SK-N-SH (cell line): Measurements from ENCODE around the gene ATP5PB. TPM values are rescaled to one million over a fixed set of nuclear protein-coding genes. Genes with fewer than 3 reads are reported as not detected.

Experiments
- CTCF ChIA-PET: fragments of 300-600, 350-600 bp; formaldehyde crosslinking; extraction: SDS; loops from one replicate; lab custom pipeline; 2021; lab: Yijun Ruan, JAX
- POLR2A ChIA-PET: fragments of 350-600 bp; sonication (Branson Sonifier 250); formaldehyde crosslinking; extraction: SDS; loops from one replicate; lab custom pipeline; 2020; ENCODE audit warnings: antibody characterized with exemption, inconsistent platforms; lab: Yijun Ruan, JAX
- DNase-seq: peaks from one replicate; pipeline ENCODE4 v3.0.0; 2012
- H2AFZ ChIP-seq: fragments of 200-600 bp; sonication (generic); 2 replicates; pipeline ENCODE4 v1.8.1; 2016; ENCODE audit warnings: antibody characterized with exemption, mild to moderate bottlenecking, low read depth
- H3F3A ChIP-seq: fragments of 200-600 bp; sonication (generic); replicated peaks from 2 replicates; pipeline ENCODE3; 2016; ENCODE audit warnings: antibody characterized with exemption, mild to moderate bottlenecking; ENCODE audit not compliant: insufficient read depth
- H3K27ac ChIP-seq, 2 experiments: fragments of 200-500 bp in 1 of 2; fragments of 200-600 bp in 1 of 2; sonication (Bioruptor generic) in 1 of 2; sonication (generic), shearing (Covaris generic) in 1 of 2; 2 replicates each; pipeline versions ENCODE4 v1.5.1 to v1.6.1; 2014 to 2016; ENCODE audit warnings: low read depth in 2 of 2, inconsistent platforms in 1 of 2, low read length in 1 of 2, mild to moderate bottlenecking in 1 of 2, mixed read lengths in 1 of 2
- H3K27me3 ChIP-seq: fragments of 200-600 bp; sonication (generic), shearing (Covaris generic); 2 replicates; pipeline ENCODE4 v1.6.1; 2016; ENCODE audit warnings: mixed run types; ENCODE audit not compliant: insufficient read depth
- H3K36me3 ChIP-seq, 2 experiments: fragments of 200-500 bp in 1 of 2; fragments of 200-600 bp in 1 of 2; sonication (Bioruptor generic) in 1 of 2; sonication (generic) in 1 of 2; replicated peaks in 1 of 2; 2 replicates each; pipeline versions ENCODE3 to v1.5.1; 2014 to 2016; ENCODE audit warnings: low read length in 1 of 2, mild to moderate bottlenecking in 1 of 2; ENCODE audit not compliant: insufficient read depth in 2 of 2, control insufficient read depth in 1 of 2
- H3K4me1 ChIP-seq, 2 experiments: fragments of 200-500 bp in 1 of 2; fragments of 200-600 bp in 1 of 2; sonication (Bioruptor generic) in 1 of 2; sonication (generic), shearing (Covaris generic) in 1 of 2; 2 replicates each; pipeline versions ENCODE4 v1.5.1 to v1.6.1; 2014 to 2016; ENCODE audit warnings: low read depth in 1 of 2, low read length in 1 of 2, mixed run types in 1 of 2; ENCODE audit not compliant: insufficient read depth in 2 of 2, control insufficient read depth in 1 of 2
- H3K4me2 ChIP-seq: fragments of 200-600 bp; sonication (generic), shearing (Covaris generic); 2 replicates; pipeline ENCODE4 v1.6.1; 2017; ENCODE audit warnings: mixed run types
- H3K4me3 ChIP-seq, 2 experiments: fragments of 200-500 bp in 1 of 2; fragments of 200-600 bp in 1 of 2; sonication (Bioruptor generic) in 1 of 2; sonication (generic), shearing (Covaris generic) in 1 of 2; 2 replicates each; pipeline versions ENCODE4 v1.5.1 to v1.8.1; 2014 to 2016; ENCODE audit warnings: low read depth in 2 of 2, inconsistent platforms in 1 of 2, low read length in 1 of 2, mild to moderate bottlenecking in 1 of 2, mixed read lengths in 1 of 2, moderate library complexity in 1 of 2
- H3K79me2 ChIP-seq: fragments of 200-600 bp; sonication (generic); 2 replicates; pipeline ENCODE4 v1.8.1; 2017; ENCODE audit warnings: mild to moderate bottlenecking; ENCODE audit not compliant: insufficient read depth
- H3K9ac ChIP-seq: fragments of 200-600 bp; sonication (generic); 2 replicates; pipeline ENCODE4 v1.6.1; 2017; ENCODE audit warnings: mixed run types
- H3K9me2 ChIP-seq: fragments of 200-600 bp; sonication (generic); 2 replicates; pipeline ENCODE4 v1.6.1; 2017; ENCODE audit warnings: mixed run types
- H3K9me3 ChIP-seq: fragments of 200-600 bp; sonication (generic); 2 replicates; pipeline ENCODE4 v1.6.1; 2017; ENCODE audit warnings: mixed run types, mild to moderate bottlenecking, moderate library complexity
- H4K20me1 ChIP-seq: fragments of 200-600 bp; sonication (generic); 2 replicates; pipeline ENCODE4 v1.6.1; 2017; ENCODE audit warnings: mild to moderate bottlenecking, mixed run types; ENCODE audit not compliant: insufficient read depth
- CHD2 ChIP-seq: fragments of 150-350 bp; IDR thresholded peaks from 2 replicates; pipeline ENCODE4 v1.6.1; 2018; ENCODE audit warnings: low read length; ENCODE audit not compliant: partially characterized antibody
- EP300 ChIP-seq, 2 experiments: IDR thresholded peaks; 2 replicates each; pipeline versions ENCODE4 v1.4.0 to v1.6.1; 2012; ENCODE audit warnings: borderline replicate concordance in 1 of 2, low read depth in 1 of 2, low read length in 1 of 2
- EZH2phosphoT487 ChIP-seq: fragments of 200-600 bp; sonication (generic); IDR thresholded peaks from 2 replicates; pipeline ENCODE4 v1.6.1; 2017; ENCODE audit warnings: low read depth, mixed run types, mild to moderate bottlenecking, antibody characterized with exemption, moderate library complexity, borderline replicate concordance
- FOSL2 ChIP-seq: IDR thresholded peaks from 2 replicates; pipeline ENCODE4 v1.4.0; 2012; ENCODE audit warnings: low read depth, mild to moderate bottlenecking, moderate library complexity, borderline replicate concordance
- NFIC ChIP-seq: IDR thresholded peaks from 2 replicates; pipeline ENCODE4 v1.4.0; 2012; ENCODE audit warnings: borderline replicate concordance
- POLR2AphosphoS5 ChIP-seq: IDR thresholded peaks from 2 replicates; pipeline ENCODE4 v1.6.1; 2012; ENCODE audit warnings: low read depth, low read length
- RXRA ChIP-seq: IDR thresholded peaks from 2 replicates; pipeline ENCODE4 v1.4.0; 2012; ENCODE audit warnings: low read depth, mild to moderate bottlenecking, borderline replicate concordance
- SIN3A ChIP-seq: IDR thresholded peaks from 2 replicates; pipeline ENCODE4 v1.6.1; 2012; ENCODE audit warnings: low read depth, mild to moderate bottlenecking, low read length, moderate library complexity, borderline replicate concordance
- SMC3 ChIP-seq: IDR thresholded peaks from 2 replicates; pipeline ENCODE4 v1.6.1; 2012; ENCODE audit warnings: low read depth, low read length, improper control_type of control experiment
- TEAD4 ChIP-seq: IDR thresholded peaks from 2 replicates; pipeline ENCODE4 v1.4.0; 2012; ENCODE audit warnings: mild to moderate bottlenecking, borderline replicate concordance; ENCODE audit not compliant: insufficient read depth
- YY1 ChIP-seq: IDR thresholded peaks from 2 replicates; pipeline ENCODE4 v1.4.0; 2012; ENCODE audit warnings: low read depth, mild to moderate bottlenecking
- WGBS: methylation state at CpG from one replicate; pipeline ENCODE4 v1.1.6; 2017; ENCODE audit warnings: low lambda C conversion rate; 5-methylcytosine and 5-hydroxymethylcytosine counted together
- polyA plus RNA-seq, 3 experiments: library from polyadenylated mRNA; depleted of rRNA; stranded (reverse); fragments of >200 nt; gene quantifications; 2 replicates each; pipeline ENCODE4 v1.2.3, GENCODE V29; 2012
- TF ChIP-seq, protein P1 (sequence below): fragments of 200-600 bp; sonication (generic); IDR thresholded peaks from 2 replicates; pipeline ENCODE4 v1.6.1; 2017; ENCODE audit warnings: antibody characterized with exemption, mild to moderate bottlenecking, moderate library complexity
- TF ChIP-seq, protein P2 (sequence below): IDR thresholded peaks from 2 replicates; pipeline ENCODE4; 2012
- TF ChIP-seq, protein P3 (sequence below): fragments of 150-350 bp; IDR thresholded peaks from 2 replicates; pipeline ENCODE4 v1.6.1; 2017; ENCODE audit warnings: antibody characterized with exemption, low read length, low read depth, borderline replicate concordance
- TF ChIP-seq, protein P4 (sequence below): IDR thresholded peaks from 2 replicates; pipeline ENCODE4 v1.4.0; 2012; ENCODE audit warnings: low read depth

The ATP5PB gene
- polyA plus RNA-seq, 1 of the 3 experiments (the other 2 are of a cell fraction), result 177 TPM

DNA sequence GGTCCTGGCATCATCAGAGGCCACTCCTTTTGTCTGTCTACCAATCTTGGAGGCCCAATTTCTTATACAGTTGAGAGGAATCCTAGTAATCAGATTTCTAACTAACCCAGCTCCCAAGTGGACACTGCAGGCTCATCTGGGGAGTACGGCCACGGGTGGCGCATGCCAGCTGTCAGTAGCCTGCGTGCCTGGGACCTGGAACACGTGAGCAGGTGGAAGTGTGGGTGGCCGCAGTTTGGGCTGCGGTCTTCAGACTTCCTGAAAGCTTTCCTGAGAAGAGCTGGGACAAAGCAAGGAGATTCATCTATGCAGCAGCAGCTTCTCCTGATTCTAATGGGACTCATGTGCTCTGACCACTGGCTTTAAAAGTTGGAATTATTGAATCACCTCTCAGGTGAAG, 41.8 kb downstream of the ATP5PB start:
- H3F3A ChIP-seq, result no peaks in the 10 kb centered on the region
- no peak overlapping the region for H3K27ac ChIP-seq
- WGBS, result 53% methylated on average over 5 of the region's 7 CpGs
- no peak overlapping the region for H3K4me2 ChIP-seq
- no peaks in the 10 kb centered on the region for H3K27me3 ChIP-seq
- H3K9ac ChIP-seq, result no peak overlapping the region
- H3K9me2 ChIP-seq, result no peaks in the 10 kb centered on the region
- ChIA-PET POLR2A (no interaction called here), CTCF (interaction anchor here (0.9 to 2.3 kb wide), 2 partner anchors 17 to 278 kb away, joined by 3 to 12 read pairs; no protein-coding TSS in a partner anchor)
- H4K20me1 ChIP-seq, result no peaks in the 10 kb centered on the region
- H3K79me2 ChIP-seq, result no peaks in the 10 kb centered on the region
- H3K9me3 ChIP-seq, result no peaks in the 10 kb centered on the region
- H3K4me3 ChIP-seq, result no peak overlapping the region
- H3K36me3 ChIP-seq, result no peaks in the 10 kb centered on the region
- H2AFZ ChIP-seq, result no peak overlapping the region
- H3K4me1 ChIP-seq, result no peaks in the 10 kb centered on the region
- TF ChIP-seq, protein P1, sequence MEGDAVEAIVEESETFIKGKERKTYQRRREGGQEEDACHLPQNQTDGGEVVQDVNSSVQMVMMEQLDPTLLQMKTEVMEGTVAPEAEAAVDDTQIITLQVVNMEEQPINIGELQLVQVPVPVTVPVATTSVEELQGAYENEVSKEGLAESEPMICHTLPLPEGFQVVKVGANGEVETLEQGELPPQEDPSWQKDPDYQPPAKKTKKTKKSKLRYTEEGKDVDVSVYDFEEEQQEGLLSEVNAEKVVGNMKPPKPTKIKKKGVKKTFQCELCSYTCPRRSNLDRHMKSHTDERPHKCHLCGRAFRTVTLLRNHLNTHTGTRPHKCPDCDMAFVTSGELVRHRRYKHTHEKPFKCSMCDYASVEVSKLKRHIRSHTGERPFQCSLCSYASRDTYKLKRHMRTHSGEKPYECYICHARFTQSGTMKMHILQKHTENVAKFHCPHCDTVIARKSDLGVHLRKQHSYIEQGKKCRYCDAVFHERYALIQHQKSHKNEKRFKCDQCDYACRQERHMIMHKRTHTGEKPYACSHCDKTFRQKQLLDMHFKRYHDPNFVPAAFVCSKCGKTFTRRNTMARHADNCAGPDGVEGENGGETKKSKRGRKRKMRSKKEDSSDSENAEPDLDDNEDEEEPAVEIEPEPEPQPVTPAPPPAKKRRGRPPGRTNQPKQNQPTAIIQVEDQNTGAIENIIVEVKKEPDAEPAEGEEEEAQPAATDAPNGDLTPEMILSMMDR, result no peak
- TF ChIP-seq TEAD4 (no peak), EP300 (IDR thresholded peaks at IDR 0.05; ENCODE audit: borderline replicate concordance in 1 of 2, low read depth in 1 of 2, low read length in 1 of 2) (no peak), NFIC (no peak)
- TF ChIP-seq, all 33 proteins: peak for 0
- DNase-seq, result no peak

DNA sequence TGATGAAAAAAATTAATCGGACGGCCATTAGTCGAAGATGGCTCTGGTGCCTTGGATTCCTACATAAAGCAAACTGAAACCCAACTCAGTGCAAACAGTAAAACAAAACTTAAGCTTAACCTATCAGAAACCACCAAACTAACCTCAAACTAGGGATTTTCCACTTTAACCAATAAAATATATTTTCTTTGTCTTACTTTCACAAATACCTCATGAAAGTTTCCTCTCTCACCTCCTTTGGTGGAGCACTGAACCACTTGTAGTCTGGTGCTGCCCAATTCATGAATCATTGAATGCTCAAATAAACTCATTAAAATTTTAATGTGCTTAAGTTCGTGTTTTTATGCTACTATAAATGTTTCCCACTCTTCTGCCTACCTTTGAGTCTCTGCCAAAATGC, 47.1 kb downstream of the ATP5PB start:
- no peaks in the 10 kb centered on the region; the same call in 1 of the 2 replicates for H3K27me3 ChIP-seq
- no peaks in the 10 kb centered on the region for H3K4me1 ChIP-seq
- no peaks in the 10 kb centered on the region for H3K79me2 ChIP-seq
- DNase-seq, result no peak
- no peak overlapping the region for H2AFZ ChIP-seq
- H3K4me3 ChIP-seq, result no peak overlapping the region
- ChIA-PET CTCF (interaction anchor here (0.8 to 6.1 kb wide), 5 partner anchors 11 to 273 kb away, joined by 3 to 49 read pairs (median 3); no protein-coding TSS in a partner anchor), POLR2A (no interaction called here)
- no peak overlapping the region for H3K9ac ChIP-seq
- no peaks in the 10 kb centered on the region for H4K20me1 ChIP-seq
- no peaks in the 10 kb centered on the region for H3K9me2 ChIP-seq
- no peaks in the 10 kb centered on the region for H3K36me3 ChIP-seq
- no peak overlapping the region for H3K4me2 ChIP-seq
- H3F3A ChIP-seq, result no peaks in the 10 kb centered on the region
- no peak overlapping the region for H3K27ac ChIP-seq
- WGBS, result 65% methylated on average over 4 of the region's 4 CpGs
- no peaks in the 10 kb centered on the region for H3K9me3 ChIP-seq
- TF ChIP-seq, protein P2, sequence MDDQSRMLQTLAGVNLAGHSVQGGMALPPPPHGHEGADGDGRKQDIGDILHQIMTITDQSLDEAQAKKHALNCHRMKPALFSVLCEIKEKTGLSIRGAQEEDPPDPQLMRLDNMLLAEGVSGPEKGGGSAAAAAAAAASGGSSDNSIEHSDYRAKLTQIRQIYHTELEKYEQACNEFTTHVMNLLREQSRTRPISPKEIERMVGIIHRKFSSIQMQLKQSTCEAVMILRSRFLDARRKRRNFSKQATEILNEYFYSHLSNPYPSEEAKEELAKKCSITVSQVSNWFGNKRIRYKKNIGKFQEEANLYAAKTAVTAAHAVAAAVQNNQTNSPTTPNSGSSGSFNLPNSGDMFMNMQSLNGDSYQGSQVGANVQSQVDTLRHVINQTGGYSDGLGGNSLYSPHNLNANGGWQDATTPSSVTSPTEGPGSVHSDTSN, result no peak
- TF ChIP-seq SMC3, result no peak
- TF ChIP-seq TEAD4, result no peak
- TF ChIP-seq POLR2AphosphoS5, result no peak
- TF ChIP-seq CHD2, result no peak
- TF ChIP-seq YY1, result no peak

DNA sequence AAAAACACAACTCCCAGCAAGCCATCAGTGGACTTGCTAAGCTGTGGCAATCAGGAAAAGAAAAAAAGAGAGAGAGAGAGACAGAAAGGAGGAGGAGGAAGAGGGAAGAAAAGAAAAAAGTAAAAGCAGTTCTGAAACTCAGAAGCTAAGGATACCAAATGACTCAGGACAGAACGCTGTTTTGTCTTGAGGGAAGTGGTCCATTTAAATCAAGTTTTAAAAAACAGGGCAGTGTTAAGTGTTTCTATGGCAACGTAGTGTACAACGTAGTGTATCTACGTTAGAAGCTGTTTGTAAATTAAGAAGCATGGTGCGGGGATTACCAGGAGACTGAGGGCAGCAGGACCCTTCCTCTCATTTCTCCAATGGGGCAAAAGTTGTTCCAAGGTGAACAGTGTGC, 48.3 kb downstream of the ATP5PB start:
- H3K27ac ChIP-seq, result no peak overlapping the region
- no peaks in the 10 kb centered on the region for H3K36me3 ChIP-seq
- ChIA-PET POLR2A (no interaction called here), CTCF (interaction anchor here (0.8 to 6.1 kb wide), 4 partner anchors 10 to 272 kb away, joined by 3 to 49 read pairs (median 4); no protein-coding TSS in a partner anchor)
- H3K4me2 ChIP-seq, result no peak overlapping the region
- no peaks in the 10 kb centered on the region for H3F3A ChIP-seq
- H4K20me1 ChIP-seq, result no peaks in the 10 kb centered on the region
- H3K4me3 ChIP-seq, result no peak overlapping the region
- no peaks in the 10 kb centered on the region for H3K9me2 ChIP-seq
- H3K27me3 ChIP-seq, result no peaks in the 10 kb centered on the region; the same call in 1 of the 2 replicates
- no peak overlapping the region for H3K9ac ChIP-seq
- no peaks in the 10 kb centered on the region for H3K9me3 ChIP-seq
- no peaks in the 10 kb centered on the region for H3K79me2 ChIP-seq
- DNase-seq, result no peak
- H3K4me1 ChIP-seq, result no peaks in the 10 kb centered on the region
- no peak overlapping the region for H2AFZ ChIP-seq
- WGBS, result 59% methylated on average over 5 of the region's 5 CpGs
- TF ChIP-seq EZH2phosphoT487 (no peak), SMC3 (no peak), RXRA (no peak), NFIC (no peak), FOSL2 (no peak), EP300 (IDR thresholded peaks at IDR 0.05; ENCODE audit: borderline replicate concordance in 1 of 2, low read depth in 1 of 2, low read length in 1 of 2) (no peak), SIN3A (no peak)
- TF ChIP-seq, protein P3, sequence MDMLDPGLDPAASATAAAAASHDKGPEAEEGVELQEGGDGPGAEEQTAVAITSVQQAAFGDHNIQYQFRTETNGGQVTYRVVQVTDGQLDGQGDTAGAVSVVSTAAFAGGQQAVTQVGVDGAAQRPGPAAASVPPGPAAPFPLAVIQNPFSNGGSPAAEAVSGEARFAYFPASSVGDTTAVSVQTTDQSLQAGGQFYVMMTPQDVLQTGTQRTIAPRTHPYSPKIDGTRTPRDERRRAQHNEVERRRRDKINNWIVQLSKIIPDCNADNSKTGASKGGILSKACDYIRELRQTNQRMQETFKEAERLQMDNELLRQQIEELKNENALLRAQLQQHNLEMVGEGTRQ, result no peak
- TF ChIP-seq, protein P4, sequence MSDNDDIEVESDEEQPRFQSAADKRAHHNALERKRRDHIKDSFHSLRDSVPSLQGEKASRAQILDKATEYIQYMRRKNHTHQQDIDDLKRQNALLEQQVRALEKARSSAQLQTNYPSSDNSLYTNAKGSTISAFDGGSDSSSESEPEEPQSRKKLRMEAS, result no peak
